ENCODE measurements around the gene POR. TPM values are rescaled to one million over a fixed set of nuclear protein-coding genes. Genes with fewer than 3 reads are reported as not detected.

POR gene
- total and polyA plus RNA-seq, 2 donors, result 44.6 to 114 TPM

GRCh38 chr7:75983471-75984129 lies 68.6 kb downstream of the POR start:
- no peak for DNase-seq (ENCODE audit: low read depth in 6 of 9, low spot score in 9 of 9)
- 98% methylated on average over 26 of the region's 26 CpGs for WGBS
- H3K4me1 ChIP-seq (ENCODE audit: control insufficient read depth in 2 of 2, insufficient read depth in 2 of 2, low read length in 2 of 2), result no peaks in the 10 kb centered on the region
- H3K4me3 ChIP-seq (ENCODE audit: low read length in 2 of 2), result no peak overlapping the region
- H3K27ac ChIP-seq (ENCODE audit: low read depth in 1 of 2, low read length in 1 of 2), result no peak overlapping the region
- H3K36me3 ChIP-seq (ENCODE audit: control insufficient read depth in 2 of 2, insufficient read depth in 2 of 2, low read length in 1 of 2), result peaks cover 78 to 94% of the 10 kb centered on the region in 2 donors
- no peaks in the 10 kb centered on the region for H3K27me3 ChIP-seq (ENCODE audit: control insufficient read depth in 2 of 2, insufficient read depth in 1 of 2, low read length in 1 of 2)
- no peaks in the 10 kb centered on the region for H3K9me3 ChIP-seq (ENCODE audit: control insufficient read depth in 2 of 2, insufficient read depth in 1 of 2, low read length in 1 of 2)

- Histone ChIP-seq H3K27me3 (ENCODE audit: control insufficient read depth in 2 of 2, insufficient read depth in 1 of 2, low read length in 1 of 2) (no peaks in the 10 kb centered on the region), H3K4me3 (ENCODE audit: low read length in 2 of 2) (no peak overlapping the region), H3K27ac (ENCODE audit: low read depth in 1 of 2, low read length in 1 of 2) (no peak overlapping the region), H3K4me1 (ENCODE audit: control insufficient read depth in 2 of 2, insufficient read depth in 2 of 2, low read length in 2 of 2) (peaks cover 0 to 3% of the 10 kb centered on the region in 2 donors), H3K9me3 (ENCODE audit: control insufficient read depth in 2 of 2, insufficient read depth in 1 of 2, low read length in 1 of 2) (no peaks in the 10 kb centered on the region), H3K36me3 (ENCODE audit: control insufficient read depth in 2 of 2, insufficient read depth in 2 of 2, low read length in 1 of 2) (peaks cover 74 to 88% of the 10 kb centered on the region in 2 donors)
- DNase-seq (ENCODE audit: low read depth in 6 of 9, low spot score in 9 of 9), result no peak
- WGBS, result 94% methylated on average over 44 of the region's 44 CpGs
Observed at GRCh38 chr7:75984130-75985008, 69.4 kb downstream of the POR start.

- no peak for DNase-seq (ENCODE audit: low read depth in 6 of 9, low spot score in 9 of 9)
- WGBS, result 95% methylated on average over 21 of the region's 21 CpGs
- Histone ChIP-seq H3K27me3 (ENCODE audit: control insufficient read depth in 2 of 2, insufficient read depth in 1 of 2, low read length in 1 of 2) (no peaks in the 10 kb centered on the region), H3K4me3 (ENCODE audit: low read length in 2 of 2) (no peak overlapping the region), H3K27ac (ENCODE audit: low read depth in 1 of 2, low read length in 1 of 2) (no peak overlapping the region), H3K9me3 (ENCODE audit: control insufficient read depth in 2 of 2, insufficient read depth in 1 of 2, low read length in 1 of 2) (no peaks in the 10 kb centered on the region), H3K36me3 (ENCODE audit: control insufficient read depth in 2 of 2, insufficient read depth in 2 of 2, low read length in 1 of 2) (peaks cover 67 to 81% of the 10 kb centered on the region in 2 donors), H3K4me1 (ENCODE audit: control insufficient read depth in 2 of 2, insufficient read depth in 2 of 2, low read length in 2 of 2) (peaks cover 0 to 8% of the 10 kb centered on the region in 2 donors)
Observed at GRCh38 chr7:75985009-75985517, 70.1 kb downstream of the POR start.

- WGBS, result 97% methylated on average over 41 of the region's 41 CpGs
- H3K27ac ChIP-seq (ENCODE audit: low read depth in 1 of 2, low read length in 1 of 2), result no peak overlapping the region
- no peaks in the 10 kb centered on the region for H3K27me3 ChIP-seq (ENCODE audit: control insufficient read depth in 2 of 2, insufficient read depth in 1 of 2, low read length in 1 of 2)
- peaks cover 61 to 75% of the 10 kb centered on the region in 2 donors for H3K36me3 ChIP-seq (ENCODE audit: control insufficient read depth in 2 of 2, insufficient read depth in 2 of 2, low read length in 1 of 2)
- H3K4me1 ChIP-seq (ENCODE audit: control insufficient read depth in 2 of 2, insufficient read depth in 2 of 2, low read length in 2 of 2), result peaks cover 0 to 8% of the 10 kb centered on the region in 2 donors
- H3K9me3 ChIP-seq (ENCODE audit: control insufficient read depth in 2 of 2, insufficient read depth in 1 of 2, low read length in 1 of 2), result no peaks in the 10 kb centered on the region
- no peak for DNase-seq (ENCODE audit: low read depth in 6 of 9, low spot score in 9 of 9)
- H3K4me3 ChIP-seq (ENCODE audit: low read length in 2 of 2), result no peak overlapping the region
Observed at GRCh38 chr7:75985518-75986146, 70.7 kb downstream of the POR start.

- Histone ChIP-seq H3K9me3 (ENCODE audit: control insufficient read depth in 2 of 2, insufficient read depth in 1 of 2, low read length in 1 of 2) (no peaks in the 10 kb centered on the region), H3K4me1 (ENCODE audit: control insufficient read depth in 2 of 2, insufficient read depth in 2 of 2, low read length in 2 of 2) (peaks cover 0 to 8% of the 10 kb centered on the region in 2 donors), H3K36me3 (ENCODE audit: control insufficient read depth in 2 of 2, insufficient read depth in 2 of 2, low read length in 1 of 2) (peaks cover 55 to 69% of the 10 kb centered on the region in 2 donors), H3K4me3 (ENCODE audit: low read length in 2 of 2) (no peak overlapping the region), H3K27ac (ENCODE audit: low read depth in 1 of 2, low read length in 1 of 2) (no peak overlapping the region), H3K27me3 (ENCODE audit: control insufficient read depth in 2 of 2, insufficient read depth in 1 of 2, low read length in 1 of 2) (no peaks in the 10 kb centered on the region)
- DNase-seq (ENCODE audit: low read depth in 6 of 9, low spot score in 9 of 9), result no peak
- WGBS, result 98% methylated on average over 20 of the region's 20 CpGs
Observed at GRCh38 chr7:75986147-75986781, 71.3 kb downstream of the POR start.

- H3K27me3 ChIP-seq (ENCODE audit: control insufficient read depth in 2 of 2, insufficient read depth in 1 of 2, low read length in 1 of 2), result no peaks in the 10 kb centered on the region
- H3K4me3 ChIP-seq (ENCODE audit: low read length in 2 of 2), result no peak overlapping the region
- peaks cover 0 to 8% of the 10 kb centered on the region in 2 donors for H3K4me1 ChIP-seq (ENCODE audit: control insufficient read depth in 2 of 2, insufficient read depth in 2 of 2, low read length in 2 of 2)
- no peaks in the 10 kb centered on the region for H3K9me3 ChIP-seq (ENCODE audit: control insufficient read depth in 2 of 2, insufficient read depth in 1 of 2, low read length in 1 of 2)
- no peak for DNase-seq (ENCODE audit: low read depth in 6 of 9, low spot score in 9 of 9)
- H3K36me3 ChIP-seq (ENCODE audit: control insufficient read depth in 2 of 2, insufficient read depth in 2 of 2, low read length in 1 of 2), result peaks cover 46 to 59% of the 10 kb centered on the region in 2 donors
- 97% methylated on average over 32 of the region's 32 CpGs for WGBS
- H3K27ac ChIP-seq (ENCODE audit: low read depth in 1 of 2, low read length in 1 of 2), result no peak overlapping the region
Observed at GRCh38 chr7:75987026-75987804, 72.3 kb downstream of the POR start.

GRCh38 chr7:75987805-75988567 lies 73.0 kb downstream of the POR start:
- H3K9me3 ChIP-seq (ENCODE audit: control insufficient read depth in 2 of 2, insufficient read depth in 1 of 2, low read length in 1 of 2), result no peaks in the 10 kb centered on the region
- H3K27ac ChIP-seq (ENCODE audit: low read depth in 1 of 2, low read length in 1 of 2), result no peak overlapping the region
- peaks cover 0 to 8% of the 10 kb centered on the region in 2 donors for H3K4me1 ChIP-seq (ENCODE audit: control insufficient read depth in 2 of 2, insufficient read depth in 2 of 2, low read length in 2 of 2)
- peaks cover 40 to 52% of the 10 kb centered on the region in 2 donors for H3K36me3 ChIP-seq (ENCODE audit: control insufficient read depth in 2 of 2, insufficient read depth in 2 of 2, low read length in 1 of 2)
- H3K27me3 ChIP-seq (ENCODE audit: control insufficient read depth in 2 of 2, insufficient read depth in 1 of 2, low read length in 1 of 2), result no peaks in the 10 kb centered on the region
- 96% methylated on average over 30 of the region's 30 CpGs for WGBS
- no peak overlapping the region for H3K4me3 ChIP-seq (ENCODE audit: low read length in 2 of 2)
- DNase-seq (ENCODE audit: low read depth in 6 of 9, low spot score in 9 of 9), result no peak
